SK-N-SH (cell line): ENCODE measurements around the gene PLD4. TPM values are rescaled to one million over a fixed set of nuclear protein-coding genes. Genes with fewer than 3 reads are reported as not detected.

ENCODE experiments used
- CTCF ChIA-PET: fragments of 300-600, 350-600 bp; formaldehyde crosslinking; extraction: SDS; loops from one replicate; lab custom pipeline; 2021; lab: Yijun Ruan, JAX
- POLR2A ChIA-PET: fragments of 350-600 bp; sonication (Branson Sonifier 250); formaldehyde crosslinking; extraction: SDS; loops from one replicate; lab custom pipeline; 2020; ENCODE audit warnings: antibody characterized with exemption, inconsistent platforms; lab: Yijun Ruan, JAX
- DNase-seq: peaks from one replicate; pipeline ENCODE4 v3.0.0; 2012
- H2AFZ ChIP-seq: fragments of 200-600 bp; sonication (generic); 2 replicates; pipeline ENCODE4 v1.8.1; 2016; ENCODE audit warnings: antibody characterized with exemption, mild to moderate bottlenecking, low read depth
- H3F3A ChIP-seq: fragments of 200-600 bp; sonication (generic); replicated peaks from 2 replicates; pipeline ENCODE3; 2016; ENCODE audit warnings: antibody characterized with exemption, mild to moderate bottlenecking; ENCODE audit not compliant: insufficient read depth
- H3K27ac ChIP-seq, 2 experiments: fragments of 200-500 bp in 1 of 2; fragments of 200-600 bp in 1 of 2; sonication (Bioruptor generic) in 1 of 2; sonication (generic), shearing (Covaris generic) in 1 of 2; 2 replicates each; pipeline versions ENCODE4 v1.5.1 to v1.6.1; 2014 to 2016; ENCODE audit warnings: low read depth in 2 of 2, inconsistent platforms in 1 of 2, low read length in 1 of 2, mild to moderate bottlenecking in 1 of 2, mixed read lengths in 1 of 2
- H3K27me3 ChIP-seq: fragments of 200-600 bp; sonication (generic), shearing (Covaris generic); 2 replicates; pipeline ENCODE4 v1.6.1; 2016; ENCODE audit warnings: mixed run types; ENCODE audit not compliant: insufficient read depth
- H3K36me3 ChIP-seq, 2 experiments: fragments of 200-500 bp in 1 of 2; fragments of 200-600 bp in 1 of 2; sonication (Bioruptor generic) in 1 of 2; sonication (generic) in 1 of 2; replicated peaks in 1 of 2; 2 replicates each; pipeline versions ENCODE3 to v1.5.1; 2014 to 2016; ENCODE audit warnings: low read length in 1 of 2, mild to moderate bottlenecking in 1 of 2; ENCODE audit not compliant: insufficient read depth in 2 of 2, control insufficient read depth in 1 of 2
- H3K4me1 ChIP-seq, 2 experiments: fragments of 200-500 bp in 1 of 2; fragments of 200-600 bp in 1 of 2; sonication (Bioruptor generic) in 1 of 2; sonication (generic), shearing (Covaris generic) in 1 of 2; 2 replicates each; pipeline versions ENCODE4 v1.5.1 to v1.6.1; 2014 to 2016; ENCODE audit warnings: low read depth in 1 of 2, low read length in 1 of 2, mixed run types in 1 of 2; ENCODE audit not compliant: insufficient read depth in 2 of 2, control insufficient read depth in 1 of 2
- H3K4me2 ChIP-seq: fragments of 200-600 bp; sonication (generic), shearing (Covaris generic); 2 replicates; pipeline ENCODE4 v1.6.1; 2017; ENCODE audit warnings: mixed run types
- H3K4me3 ChIP-seq, 2 experiments: fragments of 200-500 bp in 1 of 2; fragments of 200-600 bp in 1 of 2; sonication (Bioruptor generic) in 1 of 2; sonication (generic), shearing (Covaris generic) in 1 of 2; 2 replicates each; pipeline versions ENCODE4 v1.5.1 to v1.8.1; 2014 to 2016; ENCODE audit warnings: low read depth in 2 of 2, inconsistent platforms in 1 of 2, low read length in 1 of 2, mild to moderate bottlenecking in 1 of 2, mixed read lengths in 1 of 2, moderate library complexity in 1 of 2
- H3K79me2 ChIP-seq: fragments of 200-600 bp; sonication (generic); 2 replicates; pipeline ENCODE4 v1.8.1; 2017; ENCODE audit warnings: mild to moderate bottlenecking; ENCODE audit not compliant: insufficient read depth
- H3K9ac ChIP-seq: fragments of 200-600 bp; sonication (generic); 2 replicates; pipeline ENCODE4 v1.6.1; 2017; ENCODE audit warnings: mixed run types
- H3K9me2 ChIP-seq: fragments of 200-600 bp; sonication (generic); 2 replicates; pipeline ENCODE4 v1.6.1; 2017; ENCODE audit warnings: mixed run types
- H3K9me3 ChIP-seq: fragments of 200-600 bp; sonication (generic); 2 replicates; pipeline ENCODE4 v1.6.1; 2017; ENCODE audit warnings: mixed run types, mild to moderate bottlenecking, moderate library complexity
- H4K20me1 ChIP-seq: fragments of 200-600 bp; sonication (generic); 2 replicates; pipeline ENCODE4 v1.6.1; 2017; ENCODE audit warnings: mild to moderate bottlenecking, mixed run types; ENCODE audit not compliant: insufficient read depth
- ELF1 ChIP-seq: IDR thresholded peaks from 2 replicates; pipeline ENCODE4 v1.4.0; 2012
- IRF3 ChIP-seq: fragments of 150-350 bp; IDR thresholded peaks from 2 replicates; pipeline ENCODE4 v1.6.1; 2016; ENCODE audit warnings: mild to moderate bottlenecking, low read depth, low read length
- MAX ChIP-seq: IDR thresholded peaks from 2 replicates; pipeline ENCODE4 v1.4.0; 2012; ENCODE audit warnings: low read depth
- MXI1 ChIP-seq: IDR thresholded peaks from 2 replicates; pipeline ENCODE4 v1.6.1; 2012; ENCODE audit warnings: mild to moderate bottlenecking, low read depth, low read length, improper control_type of control experiment
- NFIC ChIP-seq: IDR thresholded peaks from 2 replicates; pipeline ENCODE4 v1.4.0; 2012; ENCODE audit warnings: borderline replicate concordance
- POLR2AphosphoS5 ChIP-seq: IDR thresholded peaks from 2 replicates; pipeline ENCODE4 v1.6.1; 2012; ENCODE audit warnings: low read depth, low read length
- RCOR1 ChIP-seq: fragments of 150-350 bp; IDR thresholded peaks from 2 replicates; pipeline ENCODE4 v1.6.1; 2017; ENCODE audit warnings: antibody characterized with exemption, low read length
- RXRA ChIP-seq: IDR thresholded peaks from 2 replicates; pipeline ENCODE4 v1.4.0; 2012; ENCODE audit warnings: low read depth, mild to moderate bottlenecking, borderline replicate concordance
- SIN3A ChIP-seq: IDR thresholded peaks from 2 replicates; pipeline ENCODE4 v1.6.1; 2012; ENCODE audit warnings: low read depth, mild to moderate bottlenecking, low read length, moderate library complexity, borderline replicate concordance
- USF1 ChIP-seq: IDR thresholded peaks from 2 replicates; pipeline ENCODE4 v1.4.0; 2012; ENCODE audit warnings: low read depth, borderline replicate concordance
- YY1 ChIP-seq: IDR thresholded peaks from 2 replicates; pipeline ENCODE4 v1.4.0; 2012; ENCODE audit warnings: low read depth, mild to moderate bottlenecking
- WGBS: methylation state at CpG from one replicate; pipeline ENCODE4 v1.1.6; 2017; ENCODE audit warnings: low lambda C conversion rate; 5-methylcytosine and 5-hydroxymethylcytosine counted together
- polyA plus RNA-seq, 3 experiments: library from polyadenylated mRNA; depleted of rRNA; stranded (reverse); fragments of >200 nt; gene quantifications; 2 replicates each; pipeline ENCODE4 v1.2.3, GENCODE V29; 2012
- TF ChIP-seq, protein P1 (sequence below): IDR thresholded peaks from 2 replicates; pipeline ENCODE4; 2012
- TF ChIP-seq, protein P2 (sequence below): IDR thresholded peaks from 2 replicates; pipeline ENCODE4 v1.6.1; 2012; ENCODE audit warnings: mild to moderate bottlenecking, low read depth, low read length, moderate library complexity

Gene PLD4
- polyA plus RNA-seq, 1 of the 3 experiments (the other 2 are of a cell fraction): 0.02 TPM

DNA sequence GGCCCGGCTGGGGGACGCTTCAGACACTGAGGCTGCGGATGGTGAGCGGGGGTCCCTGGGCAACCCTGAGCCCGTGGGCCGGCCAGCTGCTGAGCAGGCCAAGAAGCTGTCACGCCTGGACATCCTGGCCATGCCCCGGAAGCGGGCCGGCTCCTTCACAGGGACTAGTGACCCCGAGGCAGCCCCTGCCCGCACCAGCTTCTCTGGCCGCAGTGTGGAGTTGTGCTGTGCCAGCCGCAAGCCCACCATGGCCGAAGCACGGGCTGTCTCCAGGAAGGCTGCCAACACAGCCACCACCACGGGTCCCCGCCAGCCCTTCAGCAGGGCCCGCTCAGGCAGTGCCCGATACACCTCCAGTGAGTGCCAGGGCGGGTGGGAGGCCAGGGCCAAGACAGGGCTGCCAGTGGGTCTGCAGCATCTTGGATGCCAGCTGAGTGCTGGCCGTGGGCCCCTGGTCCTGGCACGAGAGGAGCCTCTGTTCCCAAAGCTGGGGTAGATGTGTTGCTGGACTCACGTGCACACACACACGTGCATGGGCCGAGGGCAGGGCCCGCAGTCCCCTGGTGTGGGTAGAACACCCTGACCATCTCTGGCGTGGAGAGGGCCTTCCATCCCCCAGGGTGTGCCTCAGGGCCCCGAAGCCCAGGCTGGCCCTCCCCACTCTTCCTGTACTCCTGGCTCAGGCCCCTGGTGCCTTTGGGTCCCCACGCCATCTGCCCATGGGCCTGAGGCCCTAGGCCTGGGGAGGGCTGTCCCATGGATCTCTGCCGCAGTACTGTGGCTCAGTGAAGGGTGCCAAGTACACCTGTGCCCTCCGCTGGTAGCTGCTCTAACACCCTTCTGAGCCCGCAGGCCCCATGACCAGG, 36.8 kb upstream of the PLD4 start:
- H3K4me3 ChIP-seq: no peak overlapping the region
- H3K36me3 ChIP-seq: peaks cover 0 to 27% of the 10 kb centered on the region in 2 experiments
- 95% methylated on average over 15 of the region's 33 CpGs for WGBS
- TF ChIP-seq RXRA (no peak), ELF1 (no peak), USF1 (no peak), IRF3 (no peak), MXI1 (no peak), YY1 (no peak), MAX (no peak), POLR2AphosphoS5 (no peak), RCOR1 (no peak), SIN3A (no peak), NFIC (no peak)
- TF ChIP-seq, protein P1, sequence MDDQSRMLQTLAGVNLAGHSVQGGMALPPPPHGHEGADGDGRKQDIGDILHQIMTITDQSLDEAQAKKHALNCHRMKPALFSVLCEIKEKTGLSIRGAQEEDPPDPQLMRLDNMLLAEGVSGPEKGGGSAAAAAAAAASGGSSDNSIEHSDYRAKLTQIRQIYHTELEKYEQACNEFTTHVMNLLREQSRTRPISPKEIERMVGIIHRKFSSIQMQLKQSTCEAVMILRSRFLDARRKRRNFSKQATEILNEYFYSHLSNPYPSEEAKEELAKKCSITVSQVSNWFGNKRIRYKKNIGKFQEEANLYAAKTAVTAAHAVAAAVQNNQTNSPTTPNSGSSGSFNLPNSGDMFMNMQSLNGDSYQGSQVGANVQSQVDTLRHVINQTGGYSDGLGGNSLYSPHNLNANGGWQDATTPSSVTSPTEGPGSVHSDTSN: no peak
- TF ChIP-seq, protein P2, sequence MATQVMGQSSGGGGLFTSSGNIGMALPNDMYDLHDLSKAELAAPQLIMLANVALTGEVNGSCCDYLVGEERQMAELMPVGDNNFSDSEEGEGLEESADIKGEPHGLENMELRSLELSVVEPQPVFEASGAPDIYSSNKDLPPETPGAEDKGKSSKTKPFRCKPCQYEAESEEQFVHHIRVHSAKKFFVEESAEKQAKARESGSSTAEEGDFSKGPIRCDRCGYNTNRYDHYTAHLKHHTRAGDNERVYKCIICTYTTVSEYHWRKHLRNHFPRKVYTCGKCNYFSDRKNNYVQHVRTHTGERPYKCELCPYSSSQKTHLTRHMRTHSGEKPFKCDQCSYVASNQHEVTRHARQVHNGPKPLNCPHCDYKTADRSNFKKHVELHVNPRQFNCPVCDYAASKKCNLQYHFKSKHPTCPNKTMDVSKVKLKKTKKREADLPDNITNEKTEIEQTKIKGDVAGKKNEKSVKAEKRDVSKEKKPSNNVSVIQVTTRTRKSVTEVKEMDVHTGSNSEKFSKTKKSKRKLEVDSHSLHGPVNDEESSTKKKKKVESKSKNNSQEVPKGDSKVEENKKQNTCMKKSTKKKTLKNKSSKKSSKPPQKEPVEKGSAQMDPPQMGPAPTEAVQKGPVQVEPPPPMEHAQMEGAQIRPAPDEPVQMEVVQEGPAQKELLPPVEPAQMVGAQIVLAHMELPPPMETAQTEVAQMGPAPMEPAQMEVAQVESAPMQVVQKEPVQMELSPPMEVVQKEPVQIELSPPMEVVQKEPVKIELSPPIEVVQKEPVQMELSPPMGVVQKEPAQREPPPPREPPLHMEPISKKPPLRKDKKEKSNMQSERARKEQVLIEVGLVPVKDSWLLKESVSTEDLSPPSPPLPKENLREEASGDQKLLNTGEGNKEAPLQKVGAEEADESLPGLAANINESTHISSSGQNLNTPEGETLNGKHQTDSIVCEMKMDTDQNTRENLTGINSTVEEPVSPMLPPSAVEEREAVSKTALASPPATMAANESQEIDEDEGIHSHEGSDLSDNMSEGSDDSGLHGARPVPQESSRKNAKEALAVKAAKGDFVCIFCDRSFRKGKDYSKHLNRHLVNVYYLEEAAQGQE: no peak
- H3K9me3 ChIP-seq: no peaks in the 10 kb centered on the region
- ChIA-PET CTCF (interaction anchor here (1.0 to 2.3 kb wide), 2 partner anchors 8 to 119 kb away, joined by 4 to 7 read pairs; no protein-coding TSS in a partner anchor), POLR2A (no interaction called here)
- H3K27me3 ChIP-seq: no peaks in the 10 kb centered on the region
- H3K27ac ChIP-seq: no peak overlapping the region
- H3K4me1 ChIP-seq: peaks cover 0 to 2% of the 10 kb centered on the region in 2 experiments; a peak in 1 of 4 replicates
- H3K9me2 ChIP-seq: no peaks in the 10 kb centered on the region
- H3K4me2 ChIP-seq: no peak overlapping the region
- H3F3A ChIP-seq: no peaks in the 10 kb centered on the region
- H2AFZ ChIP-seq: no peak overlapping the region
- H3K79me2 ChIP-seq: no peaks in the 10 kb centered on the region
- H4K20me1 ChIP-seq: no peaks in the 10 kb centered on the region
- no peak overlapping the region for H3K9ac ChIP-seq
- no peak for DNase-seq
